Mucosa of descending colon (tissue), 3 donors: ENCODE results near the gene CAMK1. TPM values are rescaled to one million over a fixed set of nuclear protein-coding genes. Genes with fewer than 3 reads are reported as not detected.

Experiments
- ATAC-seq: fragments of 200-7000 bp; cut with Tn5 transposase; one replicate; pipeline ENCODE4 v1.9.1; 2020; ENCODE audit warnings: mild to moderate bottlenecking, moderate library complexity
- DNase-seq, 3 donors: peaks; one replicate each; pipeline ENCODE4 v3.0.0-alpha.2; 2020
- H3K36me3 ChIP-seq: fragments of 200-600 bp; one replicate; pipeline ENCODE4 v1.8.0; 2021; ENCODE audit warnings: low read depth, mild to moderate bottlenecking
- H3K4me1 ChIP-seq: fragments of 200-600 bp; one replicate; pipeline ENCODE4 v1.8.0; 2021; ENCODE audit warnings: low read depth, mild to moderate bottlenecking
- H3K4me3 ChIP-seq: fragments of 200-600 bp; one replicate; pipeline ENCODE4 v1.8.0; 2021; ENCODE audit warnings: mild to moderate bottlenecking
- H3K9me3 ChIP-seq: fragments of 200-600 bp; one replicate; pipeline ENCODE4 v1.8.0; 2021; ENCODE audit warnings: mild to moderate bottlenecking
- intact Hi-C, 2 donors: fragments of 100-400 bp; cut with DNase I in 1 of 2; cut with micrococcal nuclease in 1 of 2; formaldehyde crosslinking; loops; one replicate each; pipeline versions ENCODE4 v1.11.0 to v1.11.1; 2022; cut with DNase I, micrococcal nuclease
- total RNA-seq, 3 donors: library from RNA; stranded (reverse); fragmentation: NEBNext Ultra II Directional in 2 of 3; extraction: Animal tissue kit (Norgen Biotek cat#: 25700) in 2 of 3; gene quantifications; one replicate each; pipeline versions ENCODE4 v1.2.1 to v1.2.4, GENCODE V29; 2021 to 2023
- TF ChIP-seq, protein P1 (sequence below): fragments of 200-600 bp; IDR thresholded peaks from one replicate; pipeline ENCODE4 v1.8.0; 2022; ENCODE audit warnings: antibody characterized with exemption, mild to moderate bottlenecking
- donor health status: DM: no; HTN: no; CAD: no; lungs with moderate emphysema.
- donor health status: DM: no; HTN: no; CAD: no.
- donor health status: DM: no; HTN: yes; CAD: no.

The CAMK1 gene
- total RNA-seq, 3 donors from 2014 or later: 5.7 to 35.8 (median 10.1) TPM

DNA sequence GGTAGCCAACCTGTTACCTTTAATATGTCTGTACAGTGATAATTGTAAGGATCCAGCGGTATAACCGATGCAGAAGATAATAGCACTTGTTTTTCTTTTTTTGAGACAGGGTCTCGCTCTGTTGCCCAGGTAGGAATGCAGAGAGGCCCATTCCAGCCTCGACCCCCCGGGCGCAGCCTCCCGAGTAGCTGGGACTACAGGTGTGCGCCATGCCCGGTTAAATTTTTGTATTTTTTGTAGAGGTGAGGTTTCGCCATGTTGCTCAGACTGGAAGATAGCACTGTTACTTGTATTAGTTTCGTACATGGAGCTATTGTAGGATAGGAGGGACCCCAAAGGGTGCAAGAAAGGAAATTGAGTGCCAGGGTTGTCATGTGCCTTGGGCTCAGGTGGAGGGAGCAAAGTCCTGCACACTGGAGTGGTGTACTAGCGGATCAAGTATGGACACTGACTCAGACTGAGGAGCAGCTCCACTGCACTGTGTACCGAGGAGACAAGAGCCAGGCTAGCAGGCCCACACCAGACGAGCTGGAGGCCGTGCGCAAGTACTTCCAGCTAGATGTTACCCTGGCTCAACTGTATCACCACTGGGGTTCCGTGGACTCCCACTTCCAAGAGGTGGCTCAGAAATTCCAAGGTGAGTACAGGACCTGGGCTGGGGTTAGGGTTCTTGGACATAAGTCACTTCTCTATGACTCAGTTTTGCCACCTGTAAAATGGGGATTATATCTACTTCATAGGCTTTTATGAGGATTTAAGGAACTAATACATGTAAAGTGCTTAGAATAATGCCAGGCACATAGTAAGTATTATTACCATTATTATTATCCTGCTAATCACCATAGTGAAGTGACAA lies 19.0 kb downstream of the CAMK1 start:
- peaks cover 19% of the 10 kb centered on the region for H3K4me1 ChIP-seq
- ATAC-seq: peak; percentile 41
- TF ChIP-seq, protein P1, sequence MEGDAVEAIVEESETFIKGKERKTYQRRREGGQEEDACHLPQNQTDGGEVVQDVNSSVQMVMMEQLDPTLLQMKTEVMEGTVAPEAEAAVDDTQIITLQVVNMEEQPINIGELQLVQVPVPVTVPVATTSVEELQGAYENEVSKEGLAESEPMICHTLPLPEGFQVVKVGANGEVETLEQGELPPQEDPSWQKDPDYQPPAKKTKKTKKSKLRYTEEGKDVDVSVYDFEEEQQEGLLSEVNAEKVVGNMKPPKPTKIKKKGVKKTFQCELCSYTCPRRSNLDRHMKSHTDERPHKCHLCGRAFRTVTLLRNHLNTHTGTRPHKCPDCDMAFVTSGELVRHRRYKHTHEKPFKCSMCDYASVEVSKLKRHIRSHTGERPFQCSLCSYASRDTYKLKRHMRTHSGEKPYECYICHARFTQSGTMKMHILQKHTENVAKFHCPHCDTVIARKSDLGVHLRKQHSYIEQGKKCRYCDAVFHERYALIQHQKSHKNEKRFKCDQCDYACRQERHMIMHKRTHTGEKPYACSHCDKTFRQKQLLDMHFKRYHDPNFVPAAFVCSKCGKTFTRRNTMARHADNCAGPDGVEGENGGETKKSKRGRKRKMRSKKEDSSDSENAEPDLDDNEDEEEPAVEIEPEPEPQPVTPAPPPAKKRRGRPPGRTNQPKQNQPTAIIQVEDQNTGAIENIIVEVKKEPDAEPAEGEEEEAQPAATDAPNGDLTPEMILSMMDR: no peak
- no peaks in the 10 kb centered on the region for H3K36me3 ChIP-seq
- H3K9me3 ChIP-seq: no peaks in the 10 kb centered on the region
- H3K4me3 ChIP-seq: peak overlapping the region; percentile 30
- DNase-seq: peak in 2 of 3 donors; percentile 38 to 41
- intact Hi-C loops: no loop called here

DNA sequence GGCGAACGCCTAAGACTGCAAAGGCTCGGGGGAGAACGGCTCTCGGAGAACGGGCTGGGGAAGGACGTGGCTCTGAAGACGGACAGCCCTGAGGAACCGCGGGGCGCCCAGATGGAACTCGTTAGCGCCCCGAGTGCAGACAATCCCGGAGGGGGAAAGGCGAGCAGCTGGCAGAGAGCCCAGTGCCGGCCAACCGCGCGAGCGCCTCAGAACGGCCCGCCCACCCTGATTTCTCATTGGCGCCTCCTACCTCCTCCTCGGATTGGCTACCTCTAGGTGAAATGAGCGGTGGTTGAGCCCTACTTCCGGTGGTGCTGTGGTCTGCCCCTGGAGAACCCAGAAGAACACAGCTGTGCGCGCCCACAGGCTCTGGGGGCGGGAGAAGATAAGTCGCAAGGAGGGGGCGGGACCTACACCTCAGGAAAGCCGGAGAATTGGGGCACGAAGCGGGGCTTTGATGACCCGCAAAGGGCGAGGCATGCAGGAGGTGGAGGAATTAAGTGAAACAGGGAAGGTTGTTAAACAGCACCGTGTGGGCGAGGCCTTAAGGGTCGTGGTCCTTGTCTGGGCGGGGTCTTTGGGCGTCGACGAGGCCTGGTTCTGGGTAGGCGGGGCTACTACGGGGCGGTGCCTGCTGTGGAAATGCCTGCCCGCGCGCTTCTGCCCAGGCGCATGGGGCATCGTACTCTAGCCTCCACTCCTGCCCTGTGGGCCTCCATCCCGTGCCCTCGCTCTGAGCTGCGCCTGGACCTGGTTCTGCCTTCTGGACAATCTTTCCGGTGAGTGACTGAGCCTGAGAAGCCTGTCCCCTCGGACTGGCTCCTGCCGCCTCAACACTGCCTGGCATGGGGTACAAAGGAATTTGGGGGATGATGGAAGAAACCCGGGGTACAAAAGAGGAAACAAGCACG lies 19.8 kb downstream of the CAMK1 start, which contains the start of gene OGG1:
Gene OGG1 (plus strand): TSS at position 308 of the 911 bp plus-strand sequence. CDS start 335 bp downstream, at position 643.
- H3K9me3 ChIP-seq: no peaks in the 10 kb centered on the region
- intact Hi-C loops: no loop called here
- H3K4me3 ChIP-seq: peak within 1 kb of the TSS; percentile 30
- H3K4me1 ChIP-seq: peaks cover 19% of the 10 kb centered on the region
- H3K36me3 ChIP-seq: peaks cover 6% of the 10 kb centered on the region
- DNase-seq: peak; percentile 97 to 98 (median 98)
- peak; percentile 95 for ATAC-seq
- TF ChIP-seq, protein P1: no peak

DNA sequence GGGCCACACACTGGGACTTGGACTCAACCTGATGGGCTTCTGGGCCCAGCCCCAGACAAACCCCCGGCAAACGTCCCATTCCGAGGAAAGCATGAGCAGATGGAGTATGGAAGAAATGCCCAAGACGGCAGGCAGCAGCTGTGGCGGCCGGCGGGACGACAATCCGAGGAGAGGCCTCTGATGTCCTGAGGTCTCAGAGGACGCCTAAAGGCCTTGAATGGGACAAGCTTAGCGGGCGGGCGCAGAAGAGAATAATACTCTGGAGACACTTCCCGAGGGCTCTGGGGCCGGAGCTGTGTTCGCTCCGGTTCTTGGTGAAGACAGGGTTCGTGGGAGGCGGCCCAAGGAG lies 20.5 kb downstream of the CAMK1 start:
- TF ChIP-seq, protein P1: no peak
- peaks cover 19% of the 10 kb centered on the region for H3K4me1 ChIP-seq
- peak overlapping the region; percentile 30 for H3K4me3 ChIP-seq
- intact Hi-C loops: no loop called here
- ATAC-seq: no peak
- H3K36me3 ChIP-seq: peaks cover 7% of the 10 kb centered on the region
- H3K9me3 ChIP-seq: no peaks in the 10 kb centered on the region
- DNase-seq: no peak

DNA sequence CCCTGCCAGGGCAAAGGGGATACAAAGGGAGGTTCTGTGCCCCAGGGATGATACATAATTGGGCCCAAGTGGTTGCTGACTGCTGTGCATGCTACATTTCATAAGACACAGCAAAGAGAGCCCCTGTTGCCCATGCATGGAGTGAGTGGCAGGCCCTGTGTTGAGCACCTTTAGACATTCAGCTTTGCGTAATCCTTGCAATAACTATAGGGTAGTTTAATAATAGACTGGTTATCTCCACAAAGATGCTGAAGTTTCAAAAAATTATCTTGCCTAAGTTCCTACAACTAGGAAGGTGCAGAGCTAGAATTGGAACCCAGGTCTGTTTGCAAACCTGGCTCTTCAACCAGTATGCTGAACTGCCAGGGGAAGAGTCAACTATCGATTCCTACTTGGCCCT lies 21.7 kb downstream of the CAMK1 start:
- ATAC-seq (no peak), DNase-seq (no peak)
- no peaks in the 10 kb centered on the region for H3K9me3 ChIP-seq
- H3K4me3 ChIP-seq: no peak overlapping the region
- peaks cover 19% of the 10 kb centered on the region for H3K4me1 ChIP-seq
- intact Hi-C loops: no loop called here
- peaks cover 19% of the 10 kb centered on the region for H3K36me3 ChIP-seq
- TF ChIP-seq, protein P1: no peak

DNA sequence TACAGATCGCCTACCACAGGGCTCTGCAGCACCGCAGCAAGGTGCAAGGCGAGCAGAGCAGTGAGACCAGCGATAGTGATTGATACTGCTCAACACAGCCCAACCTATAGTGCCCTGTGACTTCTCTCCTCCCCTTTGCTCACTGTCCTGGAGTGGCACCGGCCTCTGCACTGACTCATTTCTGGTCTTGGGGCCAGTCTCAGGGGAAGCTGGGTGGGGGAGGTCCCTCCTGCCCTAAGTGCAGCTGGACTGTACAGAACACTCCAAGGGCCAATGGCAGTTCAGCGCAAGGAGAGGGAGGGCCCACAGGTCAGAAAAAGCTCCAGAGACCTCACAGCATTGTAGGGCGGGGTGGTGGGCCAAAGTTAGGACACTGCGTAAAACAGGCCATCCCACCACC lies 22.5 kb downstream of the CAMK1 start:
- H3K4me3 ChIP-seq: no peak overlapping the region
- intact Hi-C loops: no loop called here
- H3K4me1 ChIP-seq: peaks cover 19% of the 10 kb centered on the region
- H3K36me3 ChIP-seq: peaks cover 24% of the 10 kb centered on the region
- TF ChIP-seq, protein P1: no peak
- ATAC-seq: no peak
- H3K9me3 ChIP-seq: no peaks in the 10 kb centered on the region
- no peak for DNase-seq
